ENCODE results near the gene TK2. TPM values are rescaled to one million over a fixed set of nuclear protein-coding genes. Genes with fewer than 3 reads are reported as not detected.

The TK2 gene
- total RNA-seq, 3 donors from 2014 or later, result 14.4 to 29.4 (median 17.8) TPM

GRCh38 chr16:66508914-66509496 is 40.9 kb downstream of the TK2 start:
- H3K9me3 ChIP-seq, result no peaks in the 10 kb centered on the region
- H3K4me3 ChIP-seq, result no peak overlapping the region

GRCh38 chr16:66508248-66508913 is 41.5 kb downstream of the TK2 start:
- DNase-seq, result peak in 1 of 3 donors; percentile 16
- intact Hi-C loops (cut with DNase I, micrococcal nuclease), result no loop called here
- no peak for TF ChIP-seq CTCF (IDR thresholded peaks at IDR 0.05)
- no peak overlapping the region for H3K4me3 ChIP-seq
- H3K36me3 ChIP-seq (ENCODE audit: low read depth), result no peaks in the 10 kb centered on the region
- peaks cover 10% of the 10 kb centered on the region for H3K4me1 ChIP-seq (ENCODE audit: low read depth)
- H3K9me3 ChIP-seq, result no peaks in the 10 kb centered on the region
- peak; percentile 76 for ATAC-seq

More at GRCh38 chr16:66508914-66509496, 40.9 kb downstream of the TK2 start:
- DNase-seq (peak in 1 of 3 donors; percentile 14), ATAC-seq (no peak)
- TF ChIP-seq CTCF (IDR thresholded peaks at IDR 0.05), result no peak
- intact Hi-C loops (cut with DNase I, micrococcal nuclease), result no loop called here
- Histone ChIP-seq H3K4me1 (ENCODE audit: low read depth) (peaks cover 10% of the 10 kb centered on the region), H3K36me3 (ENCODE audit: low read depth) (no peaks in the 10 kb centered on the region)

- no peak overlapping the region for H3K4me3 ChIP-seq
- TF ChIP-seq CTCF (IDR thresholded peaks at IDR 0.05), result no peak
- intact Hi-C loops (cut with DNase I, micrococcal nuclease), result no loop called here
- peaks cover 10% of the 10 kb centered on the region for H3K4me1 ChIP-seq (ENCODE audit: low read depth)
- H3K36me3 ChIP-seq (ENCODE audit: low read depth), result no peaks in the 10 kb centered on the region
- DNase-seq, result no peak
- no peaks in the 10 kb centered on the region for H3K9me3 ChIP-seq
- peak; percentile 51 for ATAC-seq
Measured at GRCh38 chr16:66507731-66508239, 42.1 kb downstream of the TK2 start.

- Histone ChIP-seq H3K4me1 (ENCODE audit: low read depth) (peaks cover 8% of the 10 kb centered on the region), H3K36me3 (ENCODE audit: low read depth) (no peaks in the 10 kb centered on the region), H3K9me3 (no peaks in the 10 kb centered on the region), H3K4me3 (no peak overlapping the region)
- no peak for TF ChIP-seq CTCF (IDR thresholded peaks at IDR 0.05)
- DNase-seq (no peak), ATAC-seq (no peak)
- intact Hi-C loops (cut with DNase I, micrococcal nuclease), result no loop called here
Measured at GRCh38 chr16:66503612-66504011, 46.3 kb downstream of the TK2 start.

- peak in 1 of 3 donors; percentile 19 for DNase-seq
- Histone ChIP-seq H3K4me3 (no peak overlapping the region), H3K9me3 (no peaks in the 10 kb centered on the region), H3K36me3 (ENCODE audit: low read depth) (no peaks in the 10 kb centered on the region), H3K4me1 (ENCODE audit: low read depth) (peaks cover 2% of the 10 kb centered on the region)
- ATAC-seq, result no peak
- TF ChIP-seq CTCF (IDR thresholded peaks at IDR 0.05), result no peak
- intact Hi-C loops (cut with DNase I, micrococcal nuclease), result no loop called here
Measured at GRCh38 chr16:66503030-66503429, 46.9 kb downstream of the TK2 start.
